DOHH2 (cell line): ENCODE data around the gene DNAH2.

Experiments
- H3F3A ChIP-seq: fragments of 200-600 bp; sonication (generic), shearing (Covaris generic); 2 replicates; pipeline ENCODE4 v1.6.0; 2016; ENCODE audit warnings: antibody characterized with exemption, mild to moderate bottlenecking; ENCODE audit not compliant: control insufficient read depth, insufficient read depth
- H3K27ac ChIP-seq: fragments of 200-600 bp; sonication (generic); 2 replicates; pipeline ENCODE4 v1.5.1; 2014; ENCODE audit warnings: low read depth, mild to moderate bottlenecking, low read length, moderate library complexity
- H3K27me3 ChIP-seq: fragments of 200-600 bp; sonication (generic); 2 replicates; pipeline ENCODE4 v1.6.1; 2014; ENCODE audit warnings: mild to moderate bottlenecking, low read length, mixed read lengths; ENCODE audit not compliant: control insufficient read depth
- H3K36me3 ChIP-seq: fragments of 200-600 bp; sonication (generic); 2 replicates; pipeline ENCODE4 v1.6.1; 2014; ENCODE audit warnings: mild to moderate bottlenecking, low read length, moderate library complexity, mixed read lengths; ENCODE audit not compliant: control insufficient read depth
- H3K4me1 ChIP-seq: fragments of 200-600 bp; sonication (generic); 2 replicates; pipeline ENCODE4 v1.6.1; 2014; ENCODE audit warnings: mild to moderate bottlenecking, low read length, mixed read lengths; ENCODE audit not compliant: control insufficient read depth
- H3K4me2 ChIP-seq: fragments of 200-600 bp; sonication (generic); 2 replicates; pipeline ENCODE4 v1.6.0; 2014; ENCODE audit warnings: mild to moderate bottlenecking, low read length, moderate library complexity
- H3K4me3 ChIP-seq: fragments of 200-600 bp; sonication (generic); 2 replicates; pipeline ENCODE4 v1.5.1; 2014; ENCODE audit warnings: mild to moderate bottlenecking, low read length, mixed read lengths
- H3K79me2 ChIP-seq: fragments of 200-600 bp; sonication (generic); 2 replicates; pipeline ENCODE4 v1.6.1; 2014; ENCODE audit warnings: mild to moderate bottlenecking, low read length, mixed read lengths; ENCODE audit not compliant: control insufficient read depth
- H3K9me2 ChIP-seq: fragments of 200-600 bp; sonication (generic); replicated peaks from 2 replicates; pipeline ENCODE4 v1.6.1; 2014; ENCODE audit warnings: mild to moderate bottlenecking, low read length, mixed read lengths; ENCODE audit not compliant: control insufficient read depth
- H3K9me3 ChIP-seq: fragments of 200-600 bp; sonication (generic); 2 replicates; pipeline ENCODE4 v1.6.1; 2014; ENCODE audit warnings: antibody characterized with exemption, low read length, mixed read lengths; ENCODE audit not compliant: control insufficient read depth, insufficient read depth
- H4K20me1 ChIP-seq: fragments of 200-600 bp; sonication (generic); 2 replicates; pipeline ENCODE4 v1.6.0; 2014; ENCODE audit warnings: low read depth, mild to moderate bottlenecking, antibody characterized with exemption, low read length, moderate library complexity; ENCODE audit not compliant: control insufficient read depth, insufficient read depth
- EZH2phosphoT487 ChIP-seq: fragments of 200-600 bp; sonication (generic); IDR thresholded peaks from 2 replicates; pipeline ENCODE4 v1.6.1; 2017; ENCODE audit warnings: borderline replicate concordance, mild to moderate bottlenecking, antibody characterized with exemption, low read length, moderate library complexity, mixed read lengths
- TF ChIP-seq, protein P1 (sequence below): fragments of 200-600 bp; sonication (generic); IDR thresholded peaks from one replicate; pipeline ENCODE4 v1.5.1; 2014; ENCODE audit warnings: antibody characterized with exemption, mild to moderate bottlenecking, low read depth, low read length; ENCODE audit not compliant: poor library complexity, severe bottlenecking

The DNAH2 gene

DNA sequence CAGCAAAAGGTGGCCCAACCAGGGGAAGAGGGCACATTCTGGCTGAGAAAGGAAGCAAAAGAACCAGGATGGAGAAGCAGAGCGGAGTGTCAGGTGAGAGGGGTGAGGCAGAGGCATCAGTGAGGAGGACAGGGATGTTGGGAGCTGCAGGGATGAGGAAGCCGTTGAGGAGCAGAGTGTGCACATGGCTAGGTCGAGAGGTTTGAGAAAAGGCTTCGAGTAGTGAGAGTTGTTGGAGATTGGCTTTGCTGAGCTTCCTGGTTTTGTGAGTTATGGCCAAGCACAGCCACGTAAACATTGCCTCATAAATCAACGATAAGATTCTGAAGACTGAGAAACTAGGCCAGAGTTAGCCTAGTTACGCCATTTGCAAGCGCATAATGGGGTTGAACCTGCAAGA lies 26.9 kb downstream of the DNAH2 start:
- Histone ChIP-seq H3K9me2 (no peaks in the 10 kb centered on the region), H3K27ac (no peak overlapping the region), H3K27me3 (peaks cover 5% of the 10 kb centered on the region; the same call in 1 of the 2 replicates), H3K4me2 (no peak overlapping the region), H3K36me3 (no peaks in the 10 kb centered on the region), H3K79me2 (no peaks in the 10 kb centered on the region), H3K9me3 (no peaks in the 10 kb centered on the region), H3F3A (0 out of 2 replicates have a peak, but pooled peaks cover 2% of the 10 kb centered on the region), H4K20me1 (no peaks in the 10 kb centered on the region), H3K4me1 (no peaks in the 10 kb centered on the region), H3K4me3 (no peak overlapping the region)
- TF ChIP-seq, protein P1, sequence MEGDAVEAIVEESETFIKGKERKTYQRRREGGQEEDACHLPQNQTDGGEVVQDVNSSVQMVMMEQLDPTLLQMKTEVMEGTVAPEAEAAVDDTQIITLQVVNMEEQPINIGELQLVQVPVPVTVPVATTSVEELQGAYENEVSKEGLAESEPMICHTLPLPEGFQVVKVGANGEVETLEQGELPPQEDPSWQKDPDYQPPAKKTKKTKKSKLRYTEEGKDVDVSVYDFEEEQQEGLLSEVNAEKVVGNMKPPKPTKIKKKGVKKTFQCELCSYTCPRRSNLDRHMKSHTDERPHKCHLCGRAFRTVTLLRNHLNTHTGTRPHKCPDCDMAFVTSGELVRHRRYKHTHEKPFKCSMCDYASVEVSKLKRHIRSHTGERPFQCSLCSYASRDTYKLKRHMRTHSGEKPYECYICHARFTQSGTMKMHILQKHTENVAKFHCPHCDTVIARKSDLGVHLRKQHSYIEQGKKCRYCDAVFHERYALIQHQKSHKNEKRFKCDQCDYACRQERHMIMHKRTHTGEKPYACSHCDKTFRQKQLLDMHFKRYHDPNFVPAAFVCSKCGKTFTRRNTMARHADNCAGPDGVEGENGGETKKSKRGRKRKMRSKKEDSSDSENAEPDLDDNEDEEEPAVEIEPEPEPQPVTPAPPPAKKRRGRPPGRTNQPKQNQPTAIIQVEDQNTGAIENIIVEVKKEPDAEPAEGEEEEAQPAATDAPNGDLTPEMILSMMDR: no peak

DNA sequence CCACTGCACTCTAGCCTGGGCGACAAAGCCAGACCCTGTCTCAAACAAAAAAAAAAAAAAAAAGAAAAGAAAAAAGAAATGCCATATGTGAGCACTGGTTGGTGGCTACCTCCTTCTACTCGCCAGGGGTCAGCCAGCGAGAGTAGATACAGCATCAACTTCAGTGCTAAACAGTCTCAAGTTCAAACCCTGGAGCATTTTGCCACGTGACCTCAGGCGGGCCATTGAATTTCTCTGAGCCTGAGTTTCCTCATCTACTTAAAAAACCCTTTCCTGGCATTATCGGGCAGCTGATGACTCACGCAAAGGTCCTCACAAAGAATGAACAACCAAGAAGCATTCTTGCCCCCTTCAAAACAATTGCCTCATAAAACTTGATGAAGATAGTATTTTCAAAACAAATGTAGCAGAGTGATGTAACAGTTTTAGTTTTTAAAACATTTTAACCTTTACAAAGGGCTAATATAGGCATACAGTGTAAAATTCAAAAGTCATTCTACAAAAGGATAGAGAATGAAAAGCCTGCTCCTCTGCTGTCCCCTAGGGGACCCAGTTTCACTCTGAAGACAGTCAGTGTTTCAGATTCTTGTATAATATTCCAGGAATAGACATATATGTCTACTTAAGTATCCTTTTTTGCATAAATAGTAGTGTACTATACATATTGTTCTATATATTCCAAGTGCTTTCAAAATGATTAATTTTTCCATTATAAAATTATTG lies 28.4 kb downstream of the DNAH2 start:
- Histone ChIP-seq H3K9me2 (no peaks in the 10 kb centered on the region), H3K27ac (no peak overlapping the region), H4K20me1 (no peaks in the 10 kb centered on the region), H3K79me2 (no peaks in the 10 kb centered on the region), H3K4me1 (no peaks in the 10 kb centered on the region), H3K27me3 (peaks cover 5% of the 10 kb centered on the region; the same call in 1 of the 2 replicates), H3K9me3 (no peaks in the 10 kb centered on the region), H3K4me3 (no peak overlapping the region), H3K36me3 (no peaks in the 10 kb centered on the region), H3K4me2 (no peak overlapping the region), H3F3A (0 out of 2 replicates have a peak, but pooled peaks cover 2% of the 10 kb centered on the region)
- no peak for TF ChIP-seq EZH2phosphoT487
- TF ChIP-seq, protein P1: no peak

DNA sequence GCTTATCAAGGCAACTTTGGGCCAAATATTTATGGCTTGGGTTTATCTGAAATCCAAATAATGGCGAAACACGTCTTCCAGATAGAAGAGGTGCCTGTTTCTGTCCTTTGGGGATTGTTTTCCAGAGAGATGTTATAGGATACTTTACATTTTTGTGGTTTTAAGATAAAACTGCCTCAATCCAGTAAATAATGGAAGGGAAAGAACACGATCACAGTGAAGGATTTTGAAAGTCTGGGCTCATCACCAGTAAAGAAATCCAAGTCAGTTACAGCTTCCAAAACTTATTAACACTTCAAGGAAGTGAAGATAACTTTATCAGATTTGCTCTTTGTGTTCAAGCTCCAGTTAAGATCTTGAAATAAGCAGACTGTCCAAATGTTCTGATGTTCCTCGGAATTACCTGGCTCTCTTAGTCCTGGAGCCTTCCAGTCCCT lies 30.1 kb downstream of the DNAH2 start:
- no peak overlapping the region for H3K4me2 ChIP-seq
- no peak for TF ChIP-seq EZH2phosphoT487
- TF ChIP-seq, protein P1: no peak

More for the DNA sequence above, 30.1 kb downstream of the DNAH2 start:
- Histone ChIP-seq H3K27me3 (peaks cover 5% of the 10 kb centered on the region; the same call in 1 of the 2 replicates), H3K4me1 (no peaks in the 10 kb centered on the region), H4K20me1 (no peaks in the 10 kb centered on the region), H3F3A (0 out of 2 replicates have a peak, but pooled peaks cover 2% of the 10 kb centered on the region), H3K27ac (no peak overlapping the region), H3K4me3 (no peak overlapping the region), H3K79me2 (no peaks in the 10 kb centered on the region), H3K9me3 (no peaks in the 10 kb centered on the region), H3K36me3 (no peaks in the 10 kb centered on the region), H3K9me2 (no peaks in the 10 kb centered on the region)
